Astrocyte of the spinal cord (primary cell): ENCODE measurements around the gene PCDHA12.

Experiments
- DNase-seq: peaks from one replicate; pipeline ENCODE4 v3.0.0; 2011; ENCODE audit warnings: low read depth, low spot score
- H3K4me3 ChIP-seq: 2 replicates; pipeline ENCODE4 v1.5.1; 2011; ENCODE audit warnings: low read depth, mild to moderate bottlenecking, low read length, moderate library complexity
- CTCF ChIP-seq: IDR thresholded peaks from 2 replicates; pipeline ENCODE4 v1.5.1; 2012; ENCODE audit warnings: low read depth, mild to moderate bottlenecking, low read length, inconsistent platforms
- in situ Hi-C: cut with HindIII; loops from 2 replicates; pipeline ENCODE4 v1.10.0; 2017; ENCODE audit warnings: low sequenced_read_pairs

PCDHA12 gene

GRCh38 chr5:140883373-140883772, 8.3 kb downstream of the PCDHA12 start:
- in situ Hi-C loops, result no loop called here
- no peak for DNase-seq
- TF ChIP-seq CTCF, result no peak
- H3K4me3 ChIP-seq, result no peak overlapping the region

- no peak overlapping the region for H3K4me3 ChIP-seq
- no peak for TF ChIP-seq CTCF
- in situ Hi-C loops, result no loop called here
- DNase-seq, result no peak
These were observed 9.0 kb downstream of the PCDHA12 start for GRCh38 chr5:140883927-140884697.

GRCh38 chr5:140916325-140916724, 41.2 kb downstream of the PCDHA12 start:
- in situ Hi-C loops, result no loop called here
- DNase-seq, result no peak
- TF ChIP-seq CTCF, result no peak
- H3K4me3 ChIP-seq, result no peak overlapping the region

- TF ChIP-seq CTCF, result no peak
- DNase-seq, result no peak
- in situ Hi-C loops, result no loop called here
- H3K4me3 ChIP-seq, result no peak overlapping the region
These were observed 48.5 kb downstream of the PCDHA12 start for GRCh38 chr5:140923601-140924000.

GRCh38 chr5:140925806-140926442, 50.8 kb downstream of the PCDHA12 start, which contains the start of gene PCDHAC1:
Gene PCDHAC1 (plus strand): TSS chr5:140926299. CDS start chr5:140926893, 594 bp downstream.
- peak within 1 kb of the TSS; percentile 21 for H3K4me3 ChIP-seq
- no peak for TF ChIP-seq CTCF
- in situ Hi-C loops, result no loop called here
- no peak for DNase-seq

GRCh38 chr5:140926443-140927227, 51.5 kb downstream of the PCDHA12 start:
- TF ChIP-seq CTCF, result peak; percentile 44
- peak overlapping the region; percentile 21 for H3K4me3 ChIP-seq
- peak; percentile 26 for DNase-seq
- in situ Hi-C loops, result no loop called here
